HepG2 (cell line): ENCODE measurements around the gene HNRNPAB. TPM values are rescaled to one million over a fixed set of nuclear protein-coding genes. Genes with fewer than 3 reads are reported as not detected.
A peak's percentile ranks its signal among the peaks of the same experiment; 100 is the strongest.

Experiments
- EEA1 ChIP-seq: sonication (generic); formaldehyde crosslinking; IDR thresholded peaks from 2 replicates; pipeline ENCODE4 v1.5.1; 2020; ENCODE audit warnings: mild to moderate bottlenecking, missing genetic modification reagents, borderline replicate concordance
- GATAD1 ChIP-seq: IDR thresholded peaks from 2 replicates; pipeline ENCODE4 v1.6.1; 2016; ENCODE audit warnings: missing genetic modification reagents, missing compliant biosample characterization
- HOXA5 ChIP-seq: sonication (generic); formaldehyde crosslinking; IDR thresholded peaks from 2 replicates; pipeline ENCODE4 v1.4.0; 2020; ENCODE audit warnings: missing genetic modification reagents
- KLF16 ChIP-seq, 2 experiments: sonication (generic) in 1 of 2; formaldehyde crosslinking in 1 of 2; IDR thresholded peaks; 2 replicates each; pipeline versions ENCODE4 v1.6.1 to v1.8.0; 2016 to 2023; ENCODE audit warnings: missing genetic modification reagents in 2 of 2, missing compliant biosample characterization in 1 of 2
- MXI1 ChIP-seq: IDR thresholded peaks from 3 replicates; pipeline ENCODE4 v1.6.1; 2012; ENCODE audit warnings: low read depth, low read length, inconsistent platforms, borderline replicate concordance
- NRL ChIP-seq: sonication (generic); formaldehyde crosslinking; IDR thresholded peaks from 2 replicates; pipeline ENCODE4 v1.5.0; 2020; ENCODE audit warnings: missing genetic modification reagents, mild to moderate bottlenecking, moderate library complexity, borderline replicate concordance
- PHF8 ChIP-seq: sonication (generic); formaldehyde crosslinking; IDR thresholded peaks from 2 replicates; pipeline ENCODE4 v1.5.0; 2020; ENCODE audit warnings: missing genetic modification reagents
- ZC3H13 ChIP-seq: sonication (generic); formaldehyde crosslinking; IDR thresholded peaks from 2 replicates; pipeline ENCODE4 v1.8.1; 2023; ENCODE audit warnings: mild to moderate bottlenecking, missing genetic modification reagents, moderate library complexity
- ZNF17 ChIP-seq: sonication (generic); formaldehyde crosslinking; IDR thresholded peaks from 2 replicates; pipeline ENCODE4 v1.5.0; 2020; ENCODE audit warnings: mild to moderate bottlenecking, missing genetic modification reagents
- ZNF253 ChIP-seq: sonication (generic); formaldehyde crosslinking; IDR thresholded peaks from 2 replicates; pipeline ENCODE4 v1.8.0; 2022; ENCODE audit warnings: mild to moderate bottlenecking, missing genetic modification reagents, borderline replicate concordance
- ZNF263 ChIP-seq: sonication (generic); formaldehyde crosslinking; IDR thresholded peaks from 2 replicates; pipeline ENCODE4 v1.4.0; 2020; ENCODE audit warnings: missing genetic modification reagents
- polyA plus RNA-seq, 8 experiments: library from polyadenylated mRNA; depleted of rRNA in 3 of 8; stranded (reverse) in 7 of 8; unstranded in 1 of 8; fragments of >200 nt; fragmentation: Illumina TruSeq in 4 of 8; extraction: Trizol in 4 of 8; gene quantifications; 2 replicates each; pipeline versions ENCODE4 v1.2.1 to v1.2.3, GENCODE V29; 2011 to 2016; ENCODE audit warnings: low read depth in 4 of 8, missing spikeins in 1 of 8, mixed read lengths in 1 of 8; ENCODE audit not compliant: insufficient read depth in 1 of 8
- total RNA-seq, 5 experiments: library from RNA; depleted of rRNA; stranded (reverse); fragments of >200 nt; fragmentation: Illumina TruSeq; extraction: Trizol; gene quantifications; 2 replicates each; pipeline ENCODE4 v1.2.3, GENCODE V29; 2016; ENCODE audit warnings: low read depth in 1 of 5
- TF ChIP-seq, protein P1 (sequence below): IDR thresholded peaks from 2 replicates; pipeline ENCODE4 v1.6.1; 2016; ENCODE audit warnings: missing compliant biosample characterization, missing genetic modification reagents, borderline replicate concordance
- TF ChIP-seq, protein P2 (sequence below): sonication (generic); formaldehyde crosslinking; IDR thresholded peaks from 2 replicates; pipeline ENCODE4 v1.5.0; 2020; ENCODE audit warnings: missing genetic modification reagents
- TF ChIP-seq, protein P3 (sequence below): sonication (generic); formaldehyde crosslinking; IDR thresholded peaks from 2 replicates; pipeline ENCODE4 v1.9.0; 2022; ENCODE audit warnings: missing genetic modification reagents, mild to moderate bottlenecking, borderline replicate concordance
- TF ChIP-seq, protein P4 (sequence below): IDR thresholded peaks from 2 replicates; pipeline ENCODE4 v1.6.1; 2016; ENCODE audit warnings: missing compliant biosample characterization, missing genetic modification reagents, borderline replicate concordance

The HNRNPAB gene
- total and polyA plus RNA-seq, 2 of the 13 experiments (the other 11 are each of a cell fraction or from before 2014, with no cell fraction given), result 62.6 to 111 TPM

DNA sequence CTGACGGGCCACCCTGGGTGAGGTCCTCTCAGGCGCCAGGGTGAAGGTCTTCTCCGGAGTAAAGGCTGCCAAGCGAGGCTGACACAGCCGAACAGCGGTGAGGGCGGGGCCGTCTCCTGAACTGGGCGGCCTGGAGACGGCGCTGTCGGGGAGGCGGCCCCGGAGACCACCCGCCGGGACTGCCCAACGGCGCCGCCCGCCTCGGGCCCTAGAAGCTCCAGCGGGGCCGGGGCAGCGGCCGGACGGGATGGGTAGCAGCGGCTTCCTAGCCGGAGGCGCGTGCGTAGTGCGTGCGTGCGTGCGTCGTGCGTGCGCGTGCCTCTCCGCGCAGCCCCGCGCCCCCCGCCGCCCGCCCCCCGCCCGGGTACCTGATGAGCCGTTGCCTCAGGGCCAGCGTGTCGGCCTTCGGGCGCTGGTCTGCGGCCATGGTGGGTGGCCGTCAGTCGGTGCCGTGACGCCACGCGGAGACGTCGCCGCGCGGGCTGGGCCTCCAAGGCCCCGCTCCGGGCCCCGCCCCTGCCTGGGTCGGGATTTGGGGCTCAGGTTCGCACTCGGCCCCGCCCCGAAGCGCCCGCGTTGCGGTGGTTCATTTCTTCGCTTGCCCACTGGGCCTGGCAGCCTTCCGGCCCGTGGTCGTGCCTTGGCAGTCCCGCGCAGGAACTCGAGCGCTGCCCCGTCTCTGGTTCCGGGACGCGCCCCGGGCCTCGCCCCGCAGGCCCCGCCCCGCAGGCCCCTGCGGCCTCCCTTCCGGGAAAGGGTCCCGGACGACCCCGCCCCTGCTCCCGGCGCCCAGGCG is 28.0 kb downstream of the HNRNPAB start, which contains the start of gene PHYKPL (continued):
- TF ChIP-seq EEA1 (CRISPR knock-in tag), result no peak; the same call in 1 of the 2 replicates
- TF ChIP-seq GATAD1 (CRISPR knock-in tag), result peak; percentile 53; the same call in 1 of the 2 replicates
- 0 out of 2 replicates have a peak, but pooled peaks have one; percentile 10 for TF ChIP-seq HOXA5 (CRISPR knock-in tag)
- TF ChIP-seq NRL (CRISPR knock-in tag), result peak; percentile 29; the same call in 1 of the 2 replicates
- TF ChIP-seq, protein P1, sequence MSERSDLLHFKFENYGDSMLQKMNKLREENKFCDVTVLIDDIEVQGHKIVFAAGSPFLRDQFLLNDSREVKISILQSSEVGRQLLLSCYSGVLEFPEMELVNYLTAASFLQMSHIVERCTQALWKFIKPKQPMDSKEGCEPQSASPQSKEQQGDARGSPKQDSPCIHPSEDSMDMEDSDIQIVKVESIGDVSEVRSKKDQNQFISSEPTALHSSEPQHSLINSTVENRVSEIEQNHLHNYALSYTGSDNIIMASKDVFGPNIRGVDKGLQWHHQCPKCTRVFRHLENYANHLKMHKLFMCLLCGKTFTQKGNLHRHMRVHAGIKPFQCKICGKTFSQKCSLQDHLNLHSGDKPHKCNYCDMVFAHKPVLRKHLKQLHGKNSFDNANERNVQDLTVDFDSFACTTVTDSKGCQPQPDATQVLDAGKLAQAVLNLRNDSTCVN (CRISPR knock-in tag), result no peak
- peak; percentile 83 for TF ChIP-seq PHF8
- no peak for TF ChIP-seq MXI1
- TF ChIP-seq, protein P2, sequence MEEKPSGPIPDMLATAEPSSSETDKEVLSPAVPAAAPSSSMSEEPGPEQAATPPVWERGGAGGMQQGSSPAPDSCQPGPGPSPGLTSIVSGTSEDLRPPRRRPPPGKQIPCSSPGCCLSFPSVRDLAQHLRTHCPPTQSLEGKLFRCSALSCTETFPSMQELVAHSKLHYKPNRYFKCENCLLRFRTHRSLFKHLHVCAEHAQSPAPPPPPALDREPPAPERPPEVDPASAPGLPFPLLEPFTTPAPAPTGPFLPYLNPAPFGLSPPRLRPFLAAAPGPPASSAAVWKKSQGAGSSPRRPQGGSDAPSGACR, result peak; percentile 48; the same call in 1 of the 2 replicates
- peak; percentile 90; the same call in 1 of the 2 replicates for TF ChIP-seq ZC3H13
- TF ChIP-seq ZNF253 (CRISPR knock-in tag), result no peak
- TF ChIP-seq, protein P3, sequence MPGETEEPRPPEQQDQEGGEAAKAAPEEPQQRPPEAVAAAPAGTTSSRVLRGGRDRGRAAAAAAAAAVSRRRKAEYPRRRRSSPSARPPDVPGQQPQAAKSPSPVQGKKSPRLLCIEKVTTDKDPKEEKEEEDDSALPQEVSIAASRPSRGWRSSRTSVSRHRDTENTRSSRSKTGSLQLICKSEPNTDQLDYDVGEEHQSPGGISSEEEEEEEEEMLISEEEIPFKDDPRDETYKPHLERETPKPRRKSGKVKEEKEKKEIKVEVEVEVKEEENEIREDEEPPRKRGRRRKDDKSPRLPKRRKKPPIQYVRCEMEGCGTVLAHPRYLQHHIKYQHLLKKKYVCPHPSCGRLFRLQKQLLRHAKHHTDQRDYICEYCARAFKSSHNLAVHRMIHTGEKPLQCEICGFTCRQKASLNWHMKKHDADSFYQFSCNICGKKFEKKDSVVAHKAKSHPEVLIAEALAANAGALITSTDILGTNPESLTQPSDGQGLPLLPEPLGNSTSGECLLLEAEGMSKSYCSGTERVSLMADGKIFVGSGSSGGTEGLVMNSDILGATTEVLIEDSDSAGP (CRISPR knock-in tag), result 0 out of 2 replicates have a peak, but pooled peaks have one; percentile 18
- peak in 1 of 2 experiments; percentile 60; a peak in 2 of 4 replicates for TF ChIP-seq KLF16 (CRISPR knock-in tag; IDR thresholded peaks at IDR 0.05)
- 0 out of 2 replicates have a peak, but pooled peaks have one; percentile 55 for TF ChIP-seq ZNF17
- TF ChIP-seq, protein P4, sequence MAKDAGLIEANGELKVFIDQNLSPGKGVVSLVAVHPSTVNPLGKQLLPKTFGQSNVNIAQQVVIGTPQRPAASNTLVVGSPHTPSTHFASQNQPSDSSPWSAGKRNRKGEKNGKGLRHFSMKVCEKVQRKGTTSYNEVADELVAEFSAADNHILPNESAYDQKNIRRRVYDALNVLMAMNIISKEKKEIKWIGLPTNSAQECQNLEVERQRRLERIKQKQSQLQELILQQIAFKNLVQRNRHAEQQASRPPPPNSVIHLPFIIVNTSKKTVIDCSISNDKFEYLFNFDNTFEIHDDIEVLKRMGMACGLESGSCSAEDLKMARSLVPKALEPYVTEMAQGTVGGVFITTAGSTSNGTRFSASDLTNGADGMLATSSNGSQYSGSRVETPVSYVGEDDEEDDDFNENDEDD (CRISPR knock-in tag), result peak; percentile 12; the same call in 1 of the 2 replicates
- no peak for TF ChIP-seq ZNF263 (CRISPR knock-in tag)
